Activated B cell treated with CpG ODN at 0.5 μM for 24 hours (primary cell): ENCODE measurements around the gene RIPOR2. TPM values are rescaled to one million over a fixed set of nuclear protein-coding genes. Genes with fewer than 3 reads are reported as not detected.
A peak's percentile ranks its signal among the peaks of the same experiment; 100 is the strongest.

Experiments
- ATAC-seq: fragments of 200-7000 bp; cut with Tn5 transposase; one replicate; pipeline ENCODE4 v1.10.0; 2021; ENCODE audit warnings: low read depth, mild to moderate bottlenecking, moderate library complexity
- CTCF ChIA-PET: fragments of 350-600 bp; sonication (Branson Sonifier 250); formaldehyde crosslinking; loops from one replicate; lab custom pipeline; 2021; ENCODE audit warnings: antibody characterized with exemption; lab: Charles Lee
- POLR2A ChIA-PET: fragments of 350-600 bp; sonication (Branson Sonifier 250); formaldehyde crosslinking; loops from one replicate; lab custom pipeline; 2021; ENCODE audit warnings: antibody characterized with exemption; lab: Charles Lee
- DNase-seq: peaks from one replicate; pipeline ENCODE4 v3.0.0; 2022
- H3K27ac Mint-ChIP-seq: one replicate; pipeline ENCODE4 v1.8.0; 2020; ENCODE audit warnings: mixed read lengths
- H3K27me3 Mint-ChIP-seq: one replicate; pipeline ENCODE4 v1.8.0; 2021; ENCODE audit warnings: mixed read lengths
- H3K36me3 Mint-ChIP-seq: one replicate; pipeline ENCODE4 v1.8.0; 2021; ENCODE audit warnings: low read depth, mixed read lengths
- H3K4me1 Mint-ChIP-seq: one replicate; pipeline ENCODE4 v1.8.0; 2021; ENCODE audit warnings: mixed read lengths
- H3K4me3 Mint-ChIP-seq: one replicate; pipeline ENCODE4 v1.8.0; 2020; ENCODE audit warnings: mild to moderate bottlenecking, mixed read lengths
- H3K9me3 Mint-ChIP-seq: one replicate; pipeline ENCODE4 v1.8.0; 2020; ENCODE audit warnings: mixed read lengths
- intact Hi-C: fragments of 100-400 bp; cut with micrococcal nuclease; formaldehyde crosslinking; loops from one replicate; pipeline ENCODE4 v1.15.1; 2024
- total RNA-seq: library from RNA; stranded (reverse); gene quantifications from 2 replicates; pipeline ENCODE4 v1.2.3, GENCODE V29; 2022
- TF ChIP-seq, protein P1 (sequence below): fragments of 200-600 bp; IDR thresholded peaks from one replicate; pipeline ENCODE4 v1.8.0; 2022; ENCODE audit warnings: antibody characterized with exemption, mild to moderate bottlenecking

The RIPOR2 gene
- total RNA-seq, 1 donor from 2014 or later: 302 TPM

DNA sequence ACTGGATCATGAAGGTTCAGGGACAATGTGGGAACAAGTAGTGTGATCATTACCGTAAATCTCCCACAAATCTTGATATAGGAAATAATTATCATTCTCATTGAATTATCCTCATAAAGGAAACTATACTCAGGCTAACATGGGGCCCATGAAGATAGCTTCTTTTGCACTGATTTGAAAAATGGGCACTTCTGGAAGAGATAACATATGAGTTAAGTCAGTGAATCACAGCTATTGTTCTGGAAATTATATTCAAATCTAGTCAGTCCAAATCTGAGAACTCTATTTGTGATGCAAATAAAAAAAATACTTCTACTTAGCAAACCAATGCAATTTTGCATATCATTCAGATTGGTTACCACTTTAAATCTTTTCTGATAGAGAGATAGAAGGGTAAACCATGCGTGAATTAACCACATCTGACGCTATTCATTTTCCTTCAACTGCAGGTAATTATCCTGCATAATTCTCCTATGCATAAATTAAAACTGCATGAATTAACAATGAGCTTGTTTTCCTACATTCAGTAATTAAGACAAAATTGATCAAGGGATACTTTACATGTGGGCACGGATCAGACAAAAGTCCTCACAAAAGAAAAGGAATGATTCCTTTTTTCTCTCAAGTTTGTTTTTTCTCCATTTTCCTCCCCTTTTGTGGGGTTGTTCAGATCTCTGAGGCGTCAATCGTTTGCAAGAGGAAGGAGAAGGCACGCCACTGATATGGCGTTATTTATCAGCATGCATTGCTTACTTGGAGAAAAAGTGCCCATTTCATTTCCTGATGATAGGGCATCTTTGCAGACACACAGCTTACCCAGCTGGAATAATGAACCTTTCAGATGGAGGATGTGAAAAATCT lies 36.4 kb downstream of the RIPOR2 start:
- Mint-ChIP-seq H3K36me3 (peaks cover 90% of the 10 kb centered on the region), H3K4me3 (peak overlapping the region; percentile 16), H3K27ac (peak overlapping the region; percentile 75), H3K4me1 (peaks cover 88% of the 10 kb centered on the region), H3K9me3 (no peaks in the 10 kb centered on the region), H3K27me3 (no peaks in the 10 kb centered on the region)
- no peak for ATAC-seq
- ChIA-PET POLR2A (interaction anchor here (0.6 to 3.8 kb wide), 10 partner anchors 8 to 128 kb away, joined by 3 to 22 read pairs (median 6); no protein-coding TSS in a partner anchor), CTCF (interaction anchor here (1.0 to 2.1 kb wide), 7 partner anchors 11 to 92 kb away, joined by 3 to 9 read pairs (median 4); partner anchors contain the start of gene RIPOR2)
- intact Hi-C loops: loop anchor here (2.0 kb wide), 1 partner anchor 15 kb away; no protein-coding TSS in a partner anchor
- DNase-seq: no peak
- TF ChIP-seq, protein P1, sequence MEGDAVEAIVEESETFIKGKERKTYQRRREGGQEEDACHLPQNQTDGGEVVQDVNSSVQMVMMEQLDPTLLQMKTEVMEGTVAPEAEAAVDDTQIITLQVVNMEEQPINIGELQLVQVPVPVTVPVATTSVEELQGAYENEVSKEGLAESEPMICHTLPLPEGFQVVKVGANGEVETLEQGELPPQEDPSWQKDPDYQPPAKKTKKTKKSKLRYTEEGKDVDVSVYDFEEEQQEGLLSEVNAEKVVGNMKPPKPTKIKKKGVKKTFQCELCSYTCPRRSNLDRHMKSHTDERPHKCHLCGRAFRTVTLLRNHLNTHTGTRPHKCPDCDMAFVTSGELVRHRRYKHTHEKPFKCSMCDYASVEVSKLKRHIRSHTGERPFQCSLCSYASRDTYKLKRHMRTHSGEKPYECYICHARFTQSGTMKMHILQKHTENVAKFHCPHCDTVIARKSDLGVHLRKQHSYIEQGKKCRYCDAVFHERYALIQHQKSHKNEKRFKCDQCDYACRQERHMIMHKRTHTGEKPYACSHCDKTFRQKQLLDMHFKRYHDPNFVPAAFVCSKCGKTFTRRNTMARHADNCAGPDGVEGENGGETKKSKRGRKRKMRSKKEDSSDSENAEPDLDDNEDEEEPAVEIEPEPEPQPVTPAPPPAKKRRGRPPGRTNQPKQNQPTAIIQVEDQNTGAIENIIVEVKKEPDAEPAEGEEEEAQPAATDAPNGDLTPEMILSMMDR: no peak

DNA sequence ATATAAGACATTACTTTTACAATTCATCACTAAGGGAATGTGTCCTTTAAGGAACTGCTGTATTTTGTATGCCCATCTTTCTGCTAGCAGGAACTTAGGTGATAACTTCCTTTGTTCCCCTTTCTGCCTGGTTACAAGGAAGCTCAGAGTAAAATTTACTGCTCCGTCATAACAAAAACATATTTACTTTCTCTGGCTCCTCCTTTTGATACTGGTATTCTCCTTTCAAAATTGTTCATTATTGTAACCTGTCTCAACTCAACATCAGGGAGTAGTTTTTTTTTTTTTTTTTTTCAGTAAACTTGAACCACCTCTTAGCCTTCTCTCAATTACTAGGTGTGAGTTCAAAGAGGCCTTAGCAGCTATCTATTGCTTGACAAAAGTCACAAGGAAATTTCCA lies 37.1 kb downstream of the RIPOR2 start:
- Mint-ChIP-seq H3K27ac (peak overlapping the region; percentile 75), H3K9me3 (no peaks in the 10 kb centered on the region), H3K36me3 (peaks cover 90% of the 10 kb centered on the region), H3K4me3 (no peak overlapping the region), H3K27me3 (no peaks in the 10 kb centered on the region), H3K4me1 (peaks cover 88% of the 10 kb centered on the region)
- ChIA-PET CTCF (interaction anchor here (1.0 to 2.1 kb wide), 5 partner anchors 10 to 43 kb away, joined by 3 to 9 read pairs (median 4); no protein-coding TSS in a partner anchor), POLR2A (interaction anchor here (0.6 to 3.8 kb wide), 9 partner anchors 9 to 244 kb away, joined by 3 to 22 read pairs (median 4); no protein-coding TSS in a partner anchor)
- no peak for DNase-seq
- intact Hi-C loops: loop anchor here (2.0 kb wide), 1 partner anchor 14 kb away; no protein-coding TSS in a partner anchor
- TF ChIP-seq, protein P1: no peak
- ATAC-seq: peak; percentile 49

DNA sequence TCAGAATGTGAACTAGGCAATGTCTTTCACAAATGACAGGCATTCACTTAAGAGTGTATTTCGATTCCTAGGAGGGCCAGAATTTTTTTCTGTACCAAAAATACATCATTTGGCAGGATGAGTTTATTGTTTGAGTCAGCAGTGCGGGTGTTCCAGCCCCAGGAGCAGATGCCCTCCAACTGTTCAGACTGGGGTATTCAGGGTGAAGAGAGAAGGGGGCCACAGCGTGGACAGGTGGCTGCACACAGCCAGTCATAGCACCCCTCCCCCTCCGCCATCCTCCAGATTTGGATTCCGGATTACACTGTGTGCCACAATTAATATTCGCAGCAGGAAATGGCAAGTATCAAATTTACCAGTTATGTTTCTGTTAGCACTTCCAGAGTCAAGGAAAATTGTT lies 38.6 kb downstream of the RIPOR2 start:
- H3K27ac Mint-ChIP-seq: peak overlapping the region; percentile 60
- DNase-seq (no peak), ATAC-seq (no peak)
- peaks cover 89% of the 10 kb centered on the region for H3K4me1 Mint-ChIP-seq
- no peak overlapping the region for H3K4me3 Mint-ChIP-seq
- ChIA-PET POLR2A (interaction anchor here (1.9 kb wide), 1 partner anchor 8 kb away, joined by 6 read pairs; no protein-coding TSS in a partner anchor), CTCF (no interaction called here)
- no peaks in the 10 kb centered on the region for H3K27me3 Mint-ChIP-seq
- intact Hi-C loops: no loop called here
- TF ChIP-seq, protein P1: no peak
- H3K36me3 Mint-ChIP-seq: peaks cover 90% of the 10 kb centered on the region
- H3K9me3 Mint-ChIP-seq: no peaks in the 10 kb centered on the region

DNA sequence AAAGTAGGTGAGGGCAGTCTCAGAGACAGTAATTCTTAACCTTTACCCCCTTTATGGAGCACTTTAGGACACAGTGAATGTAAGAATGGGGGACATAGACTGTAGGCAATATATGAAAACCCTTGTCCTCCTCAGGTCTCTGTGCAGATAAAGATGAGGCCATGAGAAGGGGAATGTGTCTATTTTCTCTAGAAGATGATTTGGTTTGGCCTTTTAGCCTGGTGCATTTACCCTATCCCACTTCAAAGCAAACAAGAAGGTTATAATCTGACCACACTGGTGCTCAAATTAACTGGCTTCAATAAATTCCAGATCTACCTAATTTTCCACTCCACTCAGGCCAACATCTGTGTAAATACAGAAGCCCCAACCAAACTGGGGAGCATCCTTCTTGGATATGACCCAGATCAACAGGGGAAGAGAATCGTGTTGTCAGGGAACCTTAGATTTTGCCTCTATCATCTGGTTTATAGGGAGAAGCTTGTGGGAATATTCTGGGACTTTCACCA lies 42.4 kb downstream of the RIPOR2 start:
- Mint-ChIP-seq H3K36me3 (peaks cover 79% of the 10 kb centered on the region), H3K27ac (peak overlapping the region; percentile 75), H3K4me3 (no peak overlapping the region), H3K4me1 (peaks cover 86% of the 10 kb centered on the region), H3K9me3 (no peaks in the 10 kb centered on the region), H3K27me3 (no peaks in the 10 kb centered on the region)
- ChIA-PET CTCF (no interaction called here), POLR2A (no interaction called here)
- ATAC-seq (no peak), DNase-seq (no peak)
- TF ChIP-seq, protein P1: no peak
- intact Hi-C loops: no loop called here
